Neural cell (in vitro differentiated cells): ENCODE data around the gene CD151. TPM values are rescaled to one million over a fixed set of nuclear protein-coding genes. Genes with fewer than 3 reads are reported as not detected.

ENCODE experiments used
- H2AFZ ChIP-seq: fragments of 200-600, 300-800 bp; sonication (generic), shearing (Covaris generic); 2 replicates; pipeline ENCODE4 v1.6.0; 2014; ENCODE audit warnings: low read depth, mild to moderate bottlenecking, antibody characterized with exemption, low read length, moderate library complexity
- H3F3A ChIP-seq: fragments of 200-600 bp; shearing (Covaris generic); 2 replicates; pipeline ENCODE4 v1.6.1; 2016; ENCODE audit warnings: mild to moderate bottlenecking, moderate library complexity, mixed read lengths, antibody characterized with exemption, low read length; ENCODE audit not compliant: insufficient read depth, poor library complexity, severe bottlenecking
- H3K27ac ChIP-seq: fragments of 200-600, 300-800 bp; sonication (generic), shearing (Covaris generic); 2 replicates; pipeline ENCODE4 v1.5.1; 2014; ENCODE audit warnings: mild to moderate bottlenecking, low read length, moderate library complexity
- H3K27me3 ChIP-seq: fragments of 300-800, 200-600 bp; sonication (generic), shearing (Covaris generic); 2 replicates; pipeline ENCODE4 v1.6.0; 2014; ENCODE audit warnings: mild to moderate bottlenecking, low read depth, low read length, moderate library complexity; ENCODE audit not compliant: insufficient read depth
- H3K36me3 ChIP-seq: fragments of 300-800, 200-600 bp; sonication (generic), shearing (Covaris generic); 2 replicates; pipeline ENCODE4 v1.5.1; 2014; ENCODE audit warnings: mild to moderate bottlenecking, antibody characterized with exemption, low read length, moderate library complexity; ENCODE audit not compliant: insufficient read depth
- H3K4me2 ChIP-seq: fragments of 300-800, 200-600 bp; sonication (generic), shearing (Covaris generic); 2 replicates; pipeline ENCODE4 v1.6.0; 2014; ENCODE audit warnings: mild to moderate bottlenecking, low read length
- H3K4me3 ChIP-seq: fragments of 300-800, 200-600 bp; sonication (generic), shearing (Covaris generic); 2 replicates; pipeline ENCODE4 v1.5.1; 2014; ENCODE audit warnings: mild to moderate bottlenecking, low read length, moderate library complexity
- H3K79me2 ChIP-seq: fragments of 200-600 bp; shearing (Covaris generic); replicated peaks from 2 replicates; pipeline ENCODE4 v1.6.0; 2014; ENCODE audit warnings: mild to moderate bottlenecking, low read length, moderate library complexity; ENCODE audit not compliant: insufficient read depth
- H3K9ac ChIP-seq: fragments of 300-800, 200-600 bp; sonication (generic), shearing (Covaris generic); 2 replicates; pipeline ENCODE4 v1.6.1; 2016; ENCODE audit warnings: mild to moderate bottlenecking, low read length, mixed read lengths
- H3K9me2 ChIP-seq: fragments of 200-600 bp; shearing (Covaris generic); 2 replicates; pipeline ENCODE4 v1.6.1; 2016; ENCODE audit warnings: mild to moderate bottlenecking, low read length, mixed read lengths; ENCODE audit not compliant: insufficient read depth
- H3K9me3 ChIP-seq: fragments of 200-600, 300-800 bp; sonication (generic), shearing (Covaris generic); 2 replicates; pipeline ENCODE4 v1.6.1; 2016; ENCODE audit warnings: mild to moderate bottlenecking, mixed run types, low read length, moderate library complexity, mixed read lengths
- H4K20me1 ChIP-seq: fragments of 200-600 bp; shearing (Covaris generic); 2 replicates; pipeline ENCODE4 v1.6.1; 2016; ENCODE audit warnings: mild to moderate bottlenecking, mixed run types; ENCODE audit not compliant: insufficient read depth
- CTCF ChIP-seq: fragments of 450-650 bp; IDR thresholded peaks from 2 replicates; pipeline ENCODE4 v1.5.1; 2014; ENCODE audit warnings: antibody characterized with exemption, mild to moderate bottlenecking, moderate library complexity; ENCODE audit not compliant: poor library complexity, severe bottlenecking
- EP300 ChIP-seq: fragments of 450-650 bp; conservative IDR thresholded peaks from 2 replicates; pipeline ENCODE4 v1.6.1; 2014; ENCODE audit warnings: antibody characterized with exemption, mild to moderate bottlenecking, moderate library complexity; ENCODE audit not compliant: poor library complexity, severe bottlenecking
- EZH2 ChIP-seq: fragments of 200-600, 300-800 bp; shearing (Covaris generic), sonication (generic); IDR thresholded peaks from 2 replicates; pipeline ENCODE4 v1.6.1; 2014; ENCODE audit warnings: antibody characterized with exemption, low read length, borderline replicate concordance, mild to moderate bottlenecking; ENCODE audit not compliant: insufficient read depth, poor library complexity, severe bottlenecking
- MXI1 ChIP-seq: fragments of 450-650 bp; conservative IDR thresholded peaks from 2 replicates; pipeline ENCODE4 v1.6.1; 2014; ENCODE audit warnings: antibody characterized with exemption, mild to moderate bottlenecking; ENCODE audit not compliant: poor library complexity, severe bottlenecking
- POLR2AphosphoS5 ChIP-seq: IDR thresholded peaks from 2 replicates; pipeline ENCODE4 v1.6.1; 2012
- RAD21 ChIP-seq: fragments of 450-650 bp; conservative IDR thresholded peaks from 2 replicates; pipeline ENCODE4 v1.6.1; 2014; ENCODE audit warnings: antibody characterized with exemption, mild to moderate bottlenecking, moderate library complexity
- REST ChIP-seq: IDR thresholded peaks from 2 replicates; pipeline ENCODE4 v1.6.1; 2012; ENCODE audit warnings: borderline replicate concordance
- SMC3 ChIP-seq: fragments of 450-650 bp; conservative IDR thresholded peaks from 2 replicates; pipeline ENCODE4 v1.6.1; 2014; ENCODE audit warnings: antibody characterized with exemption, mild to moderate bottlenecking, moderate library complexity; ENCODE audit not compliant: poor library complexity
- TAF1 ChIP-seq: IDR thresholded peaks from 2 replicates; pipeline ENCODE4 v1.6.1; 2012; ENCODE audit warnings: low read depth
- polyA plus RNA-seq: library from polyadenylated mRNA; depleted of rRNA; stranded (reverse); fragments of >200 nt; gene quantifications from 2 replicates; pipeline ENCODE4 v1.2.3, GENCODE V29; 2014

CD151 gene
- polyA plus RNA-seq, 1 donor from 2014 or later, result 70.8 TPM

GRCh38 chr11:843818-844692, 11.3 kb downstream of the CD151 start:
- H2AFZ ChIP-seq, result no peak overlapping the region
- no peak overlapping the region for H3K4me3 ChIP-seq
- H3K9me3 ChIP-seq, result no peaks in the 10 kb centered on the region
- H4K20me1 ChIP-seq, result no peaks in the 10 kb centered on the region
- no peak overlapping the region for H3K9ac ChIP-seq
- H3K79me2 ChIP-seq, result peaks cover 12% of the 10 kb centered on the region
- H3F3A ChIP-seq, result no peaks in the 10 kb centered on the region
- H3K4me2 ChIP-seq, result no peak overlapping the region
- peaks cover 4% of the 10 kb centered on the region for H3K27me3 ChIP-seq
- TF ChIP-seq POLR2AphosphoS5, result no peak
- no peak for TF ChIP-seq RAD21
- no peak for TF ChIP-seq EZH2
- no peak for TF ChIP-seq REST
- no peak for TF ChIP-seq CTCF
- TF ChIP-seq MXI1, result no peak
- TF ChIP-seq SMC3, result no peak
- no peak for TF ChIP-seq TAF1
- TF ChIP-seq EP300, result no peak
- H3K27ac ChIP-seq, result no peak overlapping the region
- no peaks in the 10 kb centered on the region for H3K36me3 ChIP-seq
- H3K9me2 ChIP-seq, result no peaks in the 10 kb centered on the region

DNA sequence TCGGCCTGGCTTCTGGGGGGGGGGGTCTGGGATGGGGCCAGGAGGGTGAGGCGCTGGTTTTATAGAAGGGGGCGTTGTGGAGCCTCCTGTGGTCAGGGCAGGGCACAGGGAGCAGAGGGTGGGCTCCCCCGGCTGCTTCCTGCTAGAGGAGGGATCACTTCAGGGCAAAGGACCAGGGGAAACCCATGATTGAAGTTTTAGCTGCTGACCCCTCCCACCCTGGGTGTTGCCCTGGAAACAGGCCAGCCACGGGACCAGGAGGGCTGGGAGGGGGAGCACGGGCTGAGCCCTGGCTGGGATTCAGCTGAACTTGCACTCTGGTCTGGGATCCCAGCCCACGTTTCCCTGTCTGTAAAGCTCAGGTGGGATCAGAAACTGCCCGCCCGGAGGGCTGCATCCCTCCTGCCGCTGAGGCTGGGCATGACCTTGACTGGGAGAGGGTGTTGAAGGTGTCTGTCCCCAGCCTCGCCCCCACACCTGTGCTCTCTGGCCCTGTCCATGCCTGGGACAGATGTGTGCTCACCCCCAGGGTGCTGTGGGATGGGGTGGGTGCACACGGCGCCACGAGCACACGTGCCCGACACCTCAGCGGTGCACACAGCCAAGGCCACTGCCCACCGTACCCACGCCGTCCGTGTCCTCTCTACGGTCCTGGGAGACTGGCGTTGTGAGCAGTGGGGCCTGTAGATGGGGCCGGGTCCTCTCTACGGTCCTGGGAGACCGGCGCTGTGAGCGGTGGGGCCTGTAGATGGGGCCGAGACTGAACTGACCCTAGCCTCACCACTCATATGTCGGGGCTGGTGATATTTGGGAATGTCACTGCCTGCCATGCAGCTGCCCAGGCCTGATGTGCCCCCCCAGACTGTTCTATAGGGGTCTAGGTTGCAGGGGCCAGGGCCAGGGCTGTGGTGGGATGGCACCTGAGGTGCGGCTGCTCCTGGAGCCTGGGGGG, 12.2 kb downstream of the CD151 start:
- Histone ChIP-seq H3K79me2 (peaks cover 12% of the 10 kb centered on the region), H3K36me3 (no peaks in the 10 kb centered on the region), H3K9ac (no peak overlapping the region), H2AFZ (no peak overlapping the region), H3K4me3 (no peak overlapping the region), H3K27ac (no peak overlapping the region), H4K20me1 (no peaks in the 10 kb centered on the region), H3K27me3 (peaks cover 4% of the 10 kb centered on the region), H3F3A (no peaks in the 10 kb centered on the region), H3K9me3 (no peaks in the 10 kb centered on the region), H3K4me2 (no peak overlapping the region), H3K9me2 (no peaks in the 10 kb centered on the region)
- TF ChIP-seq RAD21 (no peak), CTCF (no peak), REST (no peak), SMC3 (no peak), TAF1 (no peak), EZH2 (no peak), EP300 (no peak), POLR2AphosphoS5 (no peak), MXI1 (no peak)
